ENCODE data around the gene ANKRD42. TPM values are rescaled to one million over a fixed set of nuclear protein-coding genes. Genes with fewer than 3 reads are reported as not detected.
A peak's percentile ranks its signal among the peaks of the same experiment; 100 is the strongest.
"Not testable (repeated sequence)": the region's sequence is repeated elsewhere in the genome, so short reads cannot be mapped to it uniquely, and the experiment has no call there.

The ANKRD42 gene
- total RNA-seq, 1 donor: 10.5 TPM

GRCh38 chr11:83256602-83257340 is 63.3 kb downstream of the ANKRD42 start:
- no peaks in the 10 kb centered on the region for H3K9me3 ChIP-seq (ENCODE audit: low read depth, low read length)
- no peaks in the 10 kb centered on the region for H3K79me2 ChIP-seq (ENCODE audit: insufficient read depth, low read length)
- peaks cover 22% of the 10 kb centered on the region for H3K4me1 ChIP-seq (ENCODE audit: insufficient read depth, low read length)
- no peaks in the 10 kb centered on the region for H3K27me3 ChIP-seq (ENCODE audit: insufficient read depth, low read length)
- H3K27ac ChIP-seq (ENCODE audit: low read depth, low read length): peak overlapping the region; percentile 80
- peak overlapping the region; percentile 59 for H3K4me2 ChIP-seq (ENCODE audit: insufficient read depth, low read length)
- no peak overlapping the region for H2AFZ ChIP-seq (ENCODE audit: low read length)
- H3K36me3 ChIP-seq (ENCODE audit: insufficient read depth, low read length): peaks cover 21% of the 10 kb centered on the region
- TF ChIP-seq, protein P1, sequence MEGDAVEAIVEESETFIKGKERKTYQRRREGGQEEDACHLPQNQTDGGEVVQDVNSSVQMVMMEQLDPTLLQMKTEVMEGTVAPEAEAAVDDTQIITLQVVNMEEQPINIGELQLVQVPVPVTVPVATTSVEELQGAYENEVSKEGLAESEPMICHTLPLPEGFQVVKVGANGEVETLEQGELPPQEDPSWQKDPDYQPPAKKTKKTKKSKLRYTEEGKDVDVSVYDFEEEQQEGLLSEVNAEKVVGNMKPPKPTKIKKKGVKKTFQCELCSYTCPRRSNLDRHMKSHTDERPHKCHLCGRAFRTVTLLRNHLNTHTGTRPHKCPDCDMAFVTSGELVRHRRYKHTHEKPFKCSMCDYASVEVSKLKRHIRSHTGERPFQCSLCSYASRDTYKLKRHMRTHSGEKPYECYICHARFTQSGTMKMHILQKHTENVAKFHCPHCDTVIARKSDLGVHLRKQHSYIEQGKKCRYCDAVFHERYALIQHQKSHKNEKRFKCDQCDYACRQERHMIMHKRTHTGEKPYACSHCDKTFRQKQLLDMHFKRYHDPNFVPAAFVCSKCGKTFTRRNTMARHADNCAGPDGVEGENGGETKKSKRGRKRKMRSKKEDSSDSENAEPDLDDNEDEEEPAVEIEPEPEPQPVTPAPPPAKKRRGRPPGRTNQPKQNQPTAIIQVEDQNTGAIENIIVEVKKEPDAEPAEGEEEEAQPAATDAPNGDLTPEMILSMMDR (IDR thresholded peaks at IDR 0.05; ENCODE audit: extremely low read depth, low read depth, low read length): no peak
- DNase-seq (ENCODE audit: insufficient read length, low spot score, missing footprints): no peak
- peak overlapping the region; percentile 19 for H3K4me3 ChIP-seq (ENCODE audit: insufficient read depth, low read length)
- H4K20me1 ChIP-seq (ENCODE audit: insufficient read depth, low read length): no peaks in the 10 kb centered on the region

DNA sequence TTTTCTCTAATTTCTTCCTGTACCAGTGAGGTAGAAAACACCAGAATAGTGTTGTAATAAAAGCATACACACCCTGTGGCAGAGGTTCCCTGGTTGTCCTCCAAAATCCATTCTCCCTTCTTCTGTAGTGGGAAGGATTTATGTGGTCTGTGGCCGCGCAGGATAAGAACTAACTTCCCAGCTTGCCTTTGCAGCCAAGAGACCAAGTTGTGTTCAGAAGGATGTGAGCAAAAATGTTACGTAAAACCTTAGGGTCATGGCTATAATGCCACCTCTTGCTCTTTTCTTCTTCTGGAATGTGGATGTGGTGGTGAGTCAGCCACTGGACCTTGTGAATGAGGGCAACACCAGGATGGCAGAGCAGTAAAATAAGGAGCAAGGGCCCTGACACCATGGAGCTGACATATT is 64.3 kb downstream of the ANKRD42 start:
- H3K36me3 ChIP-seq (ENCODE audit: insufficient read depth, low read length): peaks cover 29% of the 10 kb centered on the region
- H3K4me2 ChIP-seq (ENCODE audit: insufficient read depth, low read length): peak overlapping the region; percentile 59
- TF ChIP-seq, protein P1 (IDR thresholded peaks at IDR 0.05; ENCODE audit: extremely low read depth, low read depth, low read length): no peak
- no peak overlapping the region for H3K4me3 ChIP-seq (ENCODE audit: insufficient read depth, low read length)
- H4K20me1 ChIP-seq (ENCODE audit: insufficient read depth, low read length): no peaks in the 10 kb centered on the region
- H2AFZ ChIP-seq (ENCODE audit: low read length): no peak overlapping the region
- H3K79me2 ChIP-seq (ENCODE audit: insufficient read depth, low read length): no peaks in the 10 kb centered on the region
- H3K9me3 ChIP-seq (ENCODE audit: low read depth, low read length): no peaks in the 10 kb centered on the region
- peak; percentile 53 for DNase-seq (ENCODE audit: insufficient read length, low spot score, missing footprints)
- peak overlapping the region; percentile 80 for H3K27ac ChIP-seq (ENCODE audit: low read depth, low read length)
- no peaks in the 10 kb centered on the region for H3K27me3 ChIP-seq (ENCODE audit: insufficient read depth, low read length)
- H3K4me1 ChIP-seq (ENCODE audit: insufficient read depth, low read length): peaks cover 22% of the 10 kb centered on the region

DNA sequence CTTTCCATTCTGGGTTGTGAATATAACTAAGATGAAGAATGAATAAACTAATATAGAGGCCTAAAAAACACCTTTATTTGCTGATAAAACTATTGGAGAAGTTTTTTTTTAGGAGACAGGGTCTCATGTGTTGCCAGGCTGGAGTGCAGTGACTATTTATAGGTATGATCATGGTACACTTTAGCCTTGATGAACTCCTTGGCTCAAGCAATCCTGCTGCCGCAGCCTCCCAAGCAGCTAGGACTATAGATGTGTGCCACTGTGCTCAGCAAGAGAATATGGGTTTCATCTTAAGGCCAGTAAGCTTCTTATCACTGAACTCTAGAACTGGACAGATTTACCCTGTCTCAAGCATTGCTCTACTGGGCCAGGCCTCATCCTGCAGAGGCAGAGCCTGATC is 66.0 kb downstream of the ANKRD42 start:
- Histone ChIP-seq H3K27ac (ENCODE audit: low read depth, low read length) (no peak overlapping the region), H3K4me3 (ENCODE audit: insufficient read depth, low read length) (no peak overlapping the region), H3K4me1 (ENCODE audit: insufficient read depth, low read length) (peaks cover 22% of the 10 kb centered on the region), H3K79me2 (ENCODE audit: insufficient read depth, low read length) (no peaks in the 10 kb centered on the region), H3K4me2 (ENCODE audit: insufficient read depth, low read length) (no peak overlapping the region), H3K9me3 (ENCODE audit: low read depth, low read length) (no peaks in the 10 kb centered on the region), H3K36me3 (ENCODE audit: insufficient read depth, low read length) (peaks cover 45% of the 10 kb centered on the region), H2AFZ (ENCODE audit: low read length) (no peak overlapping the region), H4K20me1 (ENCODE audit: insufficient read depth, low read length) (no peaks in the 10 kb centered on the region), H3K27me3 (ENCODE audit: insufficient read depth, low read length) (no peaks in the 10 kb centered on the region)
- no peak for DNase-seq (ENCODE audit: insufficient read length, low spot score, missing footprints)
- TF ChIP-seq, protein P1 (IDR thresholded peaks at IDR 0.05; ENCODE audit: extremely low read depth, low read depth, low read length): no peak

DNA sequence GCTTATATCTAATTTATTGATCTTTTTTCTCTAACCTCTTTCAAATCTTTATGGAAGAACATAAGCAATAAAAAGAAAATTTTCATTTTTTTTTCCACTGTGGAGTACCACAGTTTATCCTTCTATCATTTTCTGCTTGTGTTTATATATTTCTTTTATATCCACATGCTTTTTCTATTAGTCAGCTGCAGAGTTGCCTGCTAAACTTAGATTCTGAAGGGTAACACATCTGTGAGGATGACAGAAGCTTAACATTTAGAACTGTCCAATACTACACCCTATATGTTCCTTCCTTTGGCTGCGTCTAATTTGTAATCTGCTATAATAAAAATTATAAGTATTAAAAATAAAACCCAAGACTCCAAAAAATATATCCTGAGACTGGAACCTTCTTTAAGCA is 71.8 kb downstream of the ANKRD42 start:
- DNase-seq (ENCODE audit: insufficient read length, low spot score, missing footprints): no peak
- peaks cover 43% of the 10 kb centered on the region for H3K36me3 ChIP-seq (ENCODE audit: insufficient read depth, low read length)
- peaks cover 3% of the 10 kb centered on the region for H3K4me1 ChIP-seq (ENCODE audit: insufficient read depth, low read length)
- H3K27me3 ChIP-seq (ENCODE audit: insufficient read depth, low read length): no peaks in the 10 kb centered on the region
- H3K4me3 ChIP-seq (ENCODE audit: insufficient read depth, low read length): no peak overlapping the region
- H2AFZ ChIP-seq (ENCODE audit: low read length): no peak overlapping the region
- TF ChIP-seq, protein P1 (IDR thresholded peaks at IDR 0.05; ENCODE audit: extremely low read depth, low read depth, low read length): no peak
- H3K79me2 ChIP-seq (ENCODE audit: insufficient read depth, low read length): peaks cover 4% of the 10 kb centered on the region
- no peak overlapping the region for H3K4me2 ChIP-seq (ENCODE audit: insufficient read depth, low read length)
- no peaks in the 10 kb centered on the region for H4K20me1 ChIP-seq (ENCODE audit: insufficient read depth, low read length)
- no peaks in the 10 kb centered on the region for H3K9me3 ChIP-seq (ENCODE audit: low read depth, low read length)
- H3K27ac ChIP-seq (ENCODE audit: low read depth, low read length): no peak overlapping the region

DNA sequence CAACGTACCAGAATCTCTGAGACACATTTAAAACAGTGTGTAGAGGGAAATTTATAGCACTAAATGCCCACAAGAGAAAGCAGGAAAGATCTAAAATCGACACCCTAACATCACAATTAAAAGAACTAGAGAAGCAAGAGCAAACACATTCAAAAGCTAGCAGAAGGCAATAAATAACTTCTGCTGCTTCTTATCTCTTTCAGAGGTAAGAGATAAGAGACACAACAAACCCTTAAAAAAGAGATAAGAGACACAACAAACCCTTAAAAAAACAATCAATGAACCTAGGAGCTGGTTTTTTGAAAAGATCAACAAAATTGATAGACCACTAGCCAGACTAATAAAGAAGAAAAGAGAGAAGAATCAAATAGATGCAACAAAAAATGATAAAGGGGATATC is 75.6 kb downstream of the ANKRD42 start:
- not testable (repeated sequence) for H3K79me2 ChIP-seq (ENCODE audit: insufficient read depth, low read length); H3K27me3 ChIP-seq (ENCODE audit: insufficient read depth, low read length); H2AFZ ChIP-seq (ENCODE audit: low read length); DNase-seq (ENCODE audit: insufficient read length, low spot score, missing footprints); H3K4me2 ChIP-seq (ENCODE audit: insufficient read depth, low read length); H3K4me3 ChIP-seq (ENCODE audit: insufficient read depth, low read length); H4K20me1 ChIP-seq (ENCODE audit: insufficient read depth, low read length); H3K9me3 ChIP-seq (ENCODE audit: low read depth, low read length); H3K27ac ChIP-seq (ENCODE audit: low read depth, low read length)
- H3K36me3 ChIP-seq (ENCODE audit: insufficient read depth, low read length): peaks cover 14% of the 10 kb centered on the region
- H3K4me1 ChIP-seq (ENCODE audit: insufficient read depth, low read length): peaks cover 11% of the 10 kb centered on the region

- DNase-seq (ENCODE audit: insufficient read length, low spot score, missing footprints); H4K20me1 ChIP-seq (ENCODE audit: insufficient read depth, low read length); H3K9me3 ChIP-seq (ENCODE audit: low read depth, low read length); H3K4me1 ChIP-seq (ENCODE audit: insufficient read depth, low read length); H3K79me2 ChIP-seq (ENCODE audit: insufficient read depth, low read length); H3K4me2 ChIP-seq (ENCODE audit: insufficient read depth, low read length); H2AFZ ChIP-seq (ENCODE audit: low read length); H3K27ac ChIP-seq (ENCODE audit: low read depth, low read length); H3K4me3 ChIP-seq (ENCODE audit: insufficient read depth, low read length); H3K27me3 ChIP-seq (ENCODE audit: insufficient read depth, low read length): not testable (repeated sequence)
- H3K36me3 ChIP-seq (ENCODE audit: insufficient read depth, low read length): peaks cover 12% of the 10 kb centered on the region
Observed at GRCh38 chr11:83271734-83272133, 78.2 kb downstream of the ANKRD42 start.
